Measurements from ENCODE around the gene HSDL2. TPM values are rescaled to one million over a fixed set of nuclear protein-coding genes. Genes with fewer than 3 reads are reported as not detected.

The HSDL2 gene
- total RNA-seq, 1 donor from 2014 or later: 27.8 TPM

- no peak for DNase-seq (ENCODE audit: low spot score, unreplicated experiment)
- H3K27ac Mint-ChIP-seq: no peak overlapping the region
- H3K4me3 Mint-ChIP-seq (ENCODE audit: low read depth): no peak overlapping the region
- no peaks in the 10 kb centered on the region for H3K36me3 Mint-ChIP-seq (ENCODE audit: insufficient read depth)
- no peaks in the 10 kb centered on the region for H3K9me3 Mint-ChIP-seq (ENCODE audit: low read depth)
- TF ChIP-seq, protein P1, sequence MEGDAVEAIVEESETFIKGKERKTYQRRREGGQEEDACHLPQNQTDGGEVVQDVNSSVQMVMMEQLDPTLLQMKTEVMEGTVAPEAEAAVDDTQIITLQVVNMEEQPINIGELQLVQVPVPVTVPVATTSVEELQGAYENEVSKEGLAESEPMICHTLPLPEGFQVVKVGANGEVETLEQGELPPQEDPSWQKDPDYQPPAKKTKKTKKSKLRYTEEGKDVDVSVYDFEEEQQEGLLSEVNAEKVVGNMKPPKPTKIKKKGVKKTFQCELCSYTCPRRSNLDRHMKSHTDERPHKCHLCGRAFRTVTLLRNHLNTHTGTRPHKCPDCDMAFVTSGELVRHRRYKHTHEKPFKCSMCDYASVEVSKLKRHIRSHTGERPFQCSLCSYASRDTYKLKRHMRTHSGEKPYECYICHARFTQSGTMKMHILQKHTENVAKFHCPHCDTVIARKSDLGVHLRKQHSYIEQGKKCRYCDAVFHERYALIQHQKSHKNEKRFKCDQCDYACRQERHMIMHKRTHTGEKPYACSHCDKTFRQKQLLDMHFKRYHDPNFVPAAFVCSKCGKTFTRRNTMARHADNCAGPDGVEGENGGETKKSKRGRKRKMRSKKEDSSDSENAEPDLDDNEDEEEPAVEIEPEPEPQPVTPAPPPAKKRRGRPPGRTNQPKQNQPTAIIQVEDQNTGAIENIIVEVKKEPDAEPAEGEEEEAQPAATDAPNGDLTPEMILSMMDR (IDR thresholded peaks at IDR 0.05; ENCODE audit: unreplicated experiment): no peak
- H3K27me3 Mint-ChIP-seq: no peaks in the 10 kb centered on the region
- peaks cover 16% of the 10 kb centered on the region for H3K4me1 Mint-ChIP-seq (ENCODE audit: low read depth)
Measured at GRCh38 chr9:112341730-112342129, 38.2 kb upstream of the HSDL2 start.

- Mint-ChIP-seq H3K4me1 (ENCODE audit: low read depth) (peaks cover 13% of the 10 kb centered on the region), H3K4me3 (ENCODE audit: low read depth) (peak overlapping the region; percentile 71), H3K9me3 (ENCODE audit: low read depth) (peaks cover 3% of the 10 kb centered on the region), H3K27ac (peak overlapping the region; percentile 76), H3K36me3 (ENCODE audit: insufficient read depth) (no peaks in the 10 kb centered on the region), H3K27me3 (no peaks in the 10 kb centered on the region)
- DNase-seq (ENCODE audit: low spot score, unreplicated experiment): peak; percentile 38
- TF ChIP-seq, protein P1 (IDR thresholded peaks at IDR 0.05; ENCODE audit: unreplicated experiment): no peak
Measured at GRCh38 chr9:112348257-112349007, 31.5 kb upstream of the HSDL2 start.

- Mint-ChIP-seq H3K36me3 (ENCODE audit: insufficient read depth) (no peaks in the 10 kb centered on the region), H3K4me1 (ENCODE audit: low read depth) (peaks cover 14% of the 10 kb centered on the region), H3K4me3 (ENCODE audit: low read depth) (peak overlapping the region; percentile 71), H3K27me3 (no peaks in the 10 kb centered on the region), H3K27ac (no peak overlapping the region), H3K9me3 (ENCODE audit: low read depth) (peaks cover 3% of the 10 kb centered on the region)
- TF ChIP-seq, protein P1 (IDR thresholded peaks at IDR 0.05; ENCODE audit: unreplicated experiment): no peak
- no peak for DNase-seq (ENCODE audit: low spot score, unreplicated experiment)
Measured at GRCh38 chr9:112349008-112349333, 30.9 kb upstream of the HSDL2 start.

GRCh38 chr9:112351184-112351583 is 28.7 kb upstream of the HSDL2 start:
- no peak for DNase-seq (ENCODE audit: low spot score, unreplicated experiment)
- Mint-ChIP-seq H3K9me3 (ENCODE audit: low read depth) (peaks cover 3% of the 10 kb centered on the region), H3K36me3 (ENCODE audit: insufficient read depth) (no peaks in the 10 kb centered on the region), H3K27me3 (no peaks in the 10 kb centered on the region), H3K27ac (no peak overlapping the region), H3K4me3 (ENCODE audit: low read depth) (no peak overlapping the region), H3K4me1 (ENCODE audit: low read depth) (peaks cover 19% of the 10 kb centered on the region)
- TF ChIP-seq, protein P1 (IDR thresholded peaks at IDR 0.05; ENCODE audit: unreplicated experiment): no peak

GRCh38 chr9:112352209-112352608 is 27.7 kb upstream of the HSDL2 start:
- peaks cover 3% of the 10 kb centered on the region for H3K9me3 Mint-ChIP-seq (ENCODE audit: low read depth)
- peaks cover 19% of the 10 kb centered on the region for H3K4me1 Mint-ChIP-seq (ENCODE audit: low read depth)
- H3K27ac Mint-ChIP-seq: no peak overlapping the region

More at GRCh38 chr9:112352209-112352608, 27.7 kb upstream of the HSDL2 start:
- H3K27me3 Mint-ChIP-seq: no peaks in the 10 kb centered on the region
- no peak overlapping the region for H3K4me3 Mint-ChIP-seq (ENCODE audit: low read depth)
- DNase-seq (ENCODE audit: low spot score, unreplicated experiment): no peak
- H3K36me3 Mint-ChIP-seq (ENCODE audit: insufficient read depth): no peaks in the 10 kb centered on the region
- TF ChIP-seq, protein P1 (IDR thresholded peaks at IDR 0.05; ENCODE audit: unreplicated experiment): no peak

Data from progenitor cell of endocrine pancreas (in vitro differentiated cells).